ENCODE data around the gene CD3D. TPM values are rescaled to one million over a fixed set of nuclear protein-coding genes. Genes with fewer than 3 reads are reported as not detected.

Gene CD3D
- total and polyA plus RNA-seq, 2 experiments from 2014 or later = 1.8 to 2.3 TPM

- Histone ChIP-seq H3K27ac (no peak overlapping the region), H3K4me1 (ENCODE audit: insufficient read depth) (no peaks in the 10 kb centered on the region), H3K4me3 (no peak overlapping the region), H4K20me1 (ENCODE audit: insufficient read depth, poor library complexity, severe bottlenecking) (no peaks in the 10 kb centered on the region), H3K9me2 (replicated peaks; ENCODE audit: insufficient read depth) (no peaks in the 10 kb centered on the region), H3K79me2 (no peaks in the 10 kb centered on the region), H3K36me3 (replicated peaks; ENCODE audit: insufficient read depth, low read depth) (peaks cover 4% of the 10 kb centered on the region), H3K9me3 (ENCODE audit: low read depth) (no peaks in the 10 kb centered on the region), H3K27me3 (no peaks in the 10 kb centered on the region), H2AFZ (no peak overlapping the region), H3K4me2 (no peak overlapping the region)
- WGBS (ENCODE audit: low lambda C conversion rate, missing lambda C conversion rate) = 99% methylated on average over 5 of the region's 5 CpGs
- TF ChIP-seq, protein P1, sequence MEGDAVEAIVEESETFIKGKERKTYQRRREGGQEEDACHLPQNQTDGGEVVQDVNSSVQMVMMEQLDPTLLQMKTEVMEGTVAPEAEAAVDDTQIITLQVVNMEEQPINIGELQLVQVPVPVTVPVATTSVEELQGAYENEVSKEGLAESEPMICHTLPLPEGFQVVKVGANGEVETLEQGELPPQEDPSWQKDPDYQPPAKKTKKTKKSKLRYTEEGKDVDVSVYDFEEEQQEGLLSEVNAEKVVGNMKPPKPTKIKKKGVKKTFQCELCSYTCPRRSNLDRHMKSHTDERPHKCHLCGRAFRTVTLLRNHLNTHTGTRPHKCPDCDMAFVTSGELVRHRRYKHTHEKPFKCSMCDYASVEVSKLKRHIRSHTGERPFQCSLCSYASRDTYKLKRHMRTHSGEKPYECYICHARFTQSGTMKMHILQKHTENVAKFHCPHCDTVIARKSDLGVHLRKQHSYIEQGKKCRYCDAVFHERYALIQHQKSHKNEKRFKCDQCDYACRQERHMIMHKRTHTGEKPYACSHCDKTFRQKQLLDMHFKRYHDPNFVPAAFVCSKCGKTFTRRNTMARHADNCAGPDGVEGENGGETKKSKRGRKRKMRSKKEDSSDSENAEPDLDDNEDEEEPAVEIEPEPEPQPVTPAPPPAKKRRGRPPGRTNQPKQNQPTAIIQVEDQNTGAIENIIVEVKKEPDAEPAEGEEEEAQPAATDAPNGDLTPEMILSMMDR (IDR thresholded peaks at IDR 0.05; ENCODE audit: poor library complexity) = no peak
- TF ChIP-seq EZH2 (IDR thresholded peaks at IDR 0.05; ENCODE audit: borderline replicate concordance) = no peak
- no peak for TF ChIP-seq EZH2phosphoT487 (IDR thresholded peaks at IDR 0.05; ENCODE audit: low read depth, severe bottlenecking, unreplicated experiment)
- no peak for DNase-seq (ENCODE audit: low spot score)
These were observed 31.4 kb upstream of the CD3D start for GRCh38 chr11:118373871-118374270.

GRCh38 chr11:118373263-118373662 is 30.8 kb upstream of the CD3D start:
- Histone ChIP-seq H3K27ac (no peak overlapping the region), H2AFZ (no peak overlapping the region), H3K4me2 (no peak overlapping the region), H3K36me3 (replicated peaks; ENCODE audit: insufficient read depth, low read depth) (peaks cover 4% of the 10 kb centered on the region), H3K4me1 (ENCODE audit: insufficient read depth) (no peaks in the 10 kb centered on the region), H4K20me1 (ENCODE audit: insufficient read depth, poor library complexity, severe bottlenecking) (no peaks in the 10 kb centered on the region), H3K9me2 (replicated peaks; ENCODE audit: insufficient read depth) (no peaks in the 10 kb centered on the region), H3K4me3 (no peak overlapping the region), H3K9me3 (ENCODE audit: low read depth) (no peaks in the 10 kb centered on the region), H3K79me2 (no peaks in the 10 kb centered on the region), H3K27me3 (no peaks in the 10 kb centered on the region)
- DNase-seq (ENCODE audit: low spot score) = no peak
- 92% methylated on average over 2 of the region's 2 CpGs for WGBS (ENCODE audit: low lambda C conversion rate, missing lambda C conversion rate)
- TF ChIP-seq EZH2phosphoT487 (IDR thresholded peaks at IDR 0.05; ENCODE audit: low read depth, severe bottlenecking, unreplicated experiment) (no peak), EZH2 (IDR thresholded peaks at IDR 0.05; ENCODE audit: borderline replicate concordance) (no peak)
- TF ChIP-seq, protein P1 (IDR thresholded peaks at IDR 0.05; ENCODE audit: poor library complexity) = no peak

- H3K9me2 ChIP-seq (replicated peaks; ENCODE audit: insufficient read depth) = no peaks in the 10 kb centered on the region
- no peak for DNase-seq (ENCODE audit: low spot score)
- WGBS (ENCODE audit: low lambda C conversion rate, missing lambda C conversion rate) = 93% methylated on average over 4 of the region's 4 CpGs
- no peaks in the 10 kb centered on the region for H3K27me3 ChIP-seq
- no peak overlapping the region for H2AFZ ChIP-seq
- no peaks in the 10 kb centered on the region for H3K9me3 ChIP-seq (ENCODE audit: low read depth)
- H4K20me1 ChIP-seq (ENCODE audit: insufficient read depth, poor library complexity, severe bottlenecking) = no peaks in the 10 kb centered on the region
- peaks cover 4% of the 10 kb centered on the region for H3K36me3 ChIP-seq (replicated peaks; ENCODE audit: insufficient read depth, low read depth)
- no peak overlapping the region for H3K4me3 ChIP-seq
- H3K79me2 ChIP-seq = peaks cover 6% of the 10 kb centered on the region
- no peaks in the 10 kb centered on the region for H3K4me1 ChIP-seq (ENCODE audit: insufficient read depth)
- TF ChIP-seq EZH2phosphoT487 (IDR thresholded peaks at IDR 0.05; ENCODE audit: low read depth, severe bottlenecking, unreplicated experiment) = no peak
- no peak for TF ChIP-seq EZH2 (IDR thresholded peaks at IDR 0.05; ENCODE audit: borderline replicate concordance)
- TF ChIP-seq, protein P1 (IDR thresholded peaks at IDR 0.05; ENCODE audit: poor library complexity) = no peak
- H3K27ac ChIP-seq = no peak overlapping the region
- H3K4me2 ChIP-seq = no peak overlapping the region
These were observed 28.3 kb upstream of the CD3D start for GRCh38 chr11:118370774-118371173.

- WGBS (ENCODE audit: low lambda C conversion rate, missing lambda C conversion rate) = 87% methylated on average over 1 of the region's 1 CpG
- no peak overlapping the region for H3K27ac ChIP-seq
- no peak overlapping the region for H3K4me2 ChIP-seq
- no peaks in the 10 kb centered on the region for H3K9me2 ChIP-seq (replicated peaks; ENCODE audit: insufficient read depth)
- no peak for DNase-seq (ENCODE audit: low spot score)
- no peaks in the 10 kb centered on the region for H3K4me1 ChIP-seq (ENCODE audit: insufficient read depth)
- no peaks in the 10 kb centered on the region for H3K27me3 ChIP-seq
- H2AFZ ChIP-seq = no peak overlapping the region
- no peaks in the 10 kb centered on the region for H3K36me3 ChIP-seq (replicated peaks; ENCODE audit: insufficient read depth, low read depth)
- H3K79me2 ChIP-seq = peaks cover 44% of the 10 kb centered on the region
- no peaks in the 10 kb centered on the region for H4K20me1 ChIP-seq (ENCODE audit: insufficient read depth, poor library complexity, severe bottlenecking)
- TF ChIP-seq, protein P1 (IDR thresholded peaks at IDR 0.05; ENCODE audit: poor library complexity) = no peak
- no peak for TF ChIP-seq EZH2phosphoT487 (IDR thresholded peaks at IDR 0.05; ENCODE audit: low read depth, severe bottlenecking, unreplicated experiment)
- no peak for TF ChIP-seq EZH2 (IDR thresholded peaks at IDR 0.05; ENCODE audit: borderline replicate concordance)
- no peaks in the 10 kb centered on the region for H3K9me3 ChIP-seq (ENCODE audit: low read depth)
- no peak overlapping the region for H3K4me3 ChIP-seq
These were observed 23.8 kb upstream of the CD3D start for GRCh38 chr11:118366287-118366686.
